CD4-positive, alpha-beta memory T cell (primary cell): ENCODE measurements around the gene TBXAS1. TPM values are rescaled to one million over a fixed set of nuclear protein-coding genes. Genes with fewer than 3 reads are reported as not detected.

Source experiments
- CTCF ChIA-PET: fragments of 350-600 bp; sonication (Branson Sonifier 250); formaldehyde crosslinking; loops from one replicate; lab custom pipeline; 2021; ENCODE audit warnings: inconsistent platforms; ENCODE audit not compliant: partially characterized antibody; lab: Charles Lee
- POLR2A ChIA-PET: fragments of 350-600 bp; sonication (Branson Sonifier 250); formaldehyde crosslinking; loops from one replicate; lab custom pipeline; 2021; ENCODE audit not compliant: partially characterized antibody; lab: Charles Lee
- DNase-seq, 5 donors: peaks; one replicate each; pipeline versions ENCODE4 v3.0.0 to v3.0.0-alpha.2; 2020 to 2022; ENCODE audit warnings: mixed read lengths in 1 of 5
- H3K27ac ChIP-seq: one replicate; pipeline ENCODE4 v1.7.0; 2013; ENCODE audit warnings: low read depth, low read length
- H3K27me3 ChIP-seq: 2 replicates; pipeline ENCODE4 v1.7.0; 2013; ENCODE audit warnings: mild to moderate bottlenecking, low read length, moderate library complexity; ENCODE audit not compliant: insufficient read depth
- H3K36me3 ChIP-seq: 2 replicates; pipeline ENCODE4 v1.7.0; 2013; ENCODE audit warnings: mild to moderate bottlenecking, low read length, moderate library complexity; ENCODE audit not compliant: insufficient read depth
- H3K4me1 ChIP-seq: 2 replicates; pipeline ENCODE4 v1.7.0; 2013; ENCODE audit warnings: mild to moderate bottlenecking, low read length, moderate library complexity; ENCODE audit not compliant: insufficient read depth
- H3K4me3 ChIP-seq, 2 donors: one replicate each; pipeline ENCODE4 v1.7.0; 2013; ENCODE audit warnings: low read length in 2 of 2, mild to moderate bottlenecking in 1 of 2
- H3K9me3 ChIP-seq, 2 donors: one replicate each; pipeline ENCODE4 v1.7.0; 2013; ENCODE audit warnings: low read length in 2 of 2, control low read depth in 1 of 2; ENCODE audit not compliant: control insufficient read depth in 1 of 2
- H3K27ac Mint-ChIP-seq, 7 donors: one replicate each; pipeline ENCODE4 v1.8.0; 2020 to 2021; ENCODE audit warnings: mixed read lengths in 7 of 7, mild to moderate bottlenecking in 6 of 7, inconsistent platforms in 3 of 7, moderate library complexity in 3 of 7
- H3K27me3 Mint-ChIP-seq, 2 donors: one replicate each; pipeline ENCODE4 v1.8.0; 2020 to 2021; ENCODE audit warnings: mixed read lengths in 2 of 2
- H3K36me3 Mint-ChIP-seq, 2 donors: one replicate each; pipeline ENCODE4 v1.8.0; 2020 to 2021; ENCODE audit warnings: mixed read lengths in 2 of 2, inconsistent platforms in 1 of 2, mild to moderate bottlenecking in 1 of 2
- H3K4me1 Mint-ChIP-seq, 4 donors: one replicate each; pipeline ENCODE4 v1.8.0; 2020 to 2021; ENCODE audit warnings: mixed read lengths in 4 of 4, mild to moderate bottlenecking in 1 of 4
- H3K4me3 Mint-ChIP-seq, 8 donors: one replicate each; pipeline ENCODE4 v1.8.0; 2020 to 2021; ENCODE audit warnings: mixed read lengths in 8 of 8, mild to moderate bottlenecking in 7 of 8, moderate library complexity in 6 of 8, inconsistent platforms in 3 of 8
- H3K9me3 Mint-ChIP-seq, 8 donors: one replicate each; pipeline ENCODE4 v1.8.0; 2020 to 2021; ENCODE audit warnings: mixed read lengths in 8 of 8, mild to moderate bottlenecking in 5 of 8, inconsistent platforms in 3 of 8, moderate library complexity in 1 of 8
- intact Hi-C: fragments of 100-400 bp; cut with micrococcal nuclease; formaldehyde crosslinking; loops from one replicate; pipeline ENCODE4 v1.15.1; 2023
- polyA plus RNA-seq, 2 donors: library from polyadenylated mRNA; unstranded; fragments of 300-500 nt; fragmentation: Illumina TruSeq; gene quantifications; one replicate each; pipeline ENCODE4 v1.2.3, GENCODE V29; 2021
- total RNA-seq, 2 experiments: library from RNA; stranded (reverse); gene quantifications; one replicate each; pipeline ENCODE4 v1.2.3, GENCODE V29; 2021

Gene TBXAS1
- total and polyA plus RNA-seq, 4 experiments from 2014 or later: 16.6 to 20.1 (median 18.9) TPM

DNA sequence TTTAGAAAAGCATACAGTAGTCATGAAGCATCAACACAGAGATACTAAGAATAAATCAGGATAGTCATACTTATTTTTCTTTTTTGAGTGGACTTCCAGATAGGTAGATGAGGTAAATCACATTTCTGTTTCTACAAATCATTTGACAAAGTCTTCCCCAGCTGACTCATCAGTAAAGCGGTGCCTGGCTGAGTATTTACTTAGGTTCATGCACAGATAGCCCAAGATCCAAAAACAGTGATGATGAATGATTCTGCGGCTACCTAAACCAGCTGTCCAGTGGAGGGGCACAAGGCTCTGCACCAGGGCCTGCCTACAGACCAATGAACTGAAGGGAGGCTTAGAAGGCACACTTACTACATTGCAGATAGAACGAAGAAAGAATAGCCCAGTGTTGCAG, 120.6 kb downstream of the TBXAS1 start:
- H3K4me1 ChIP-seq: no peaks in the 10 kb centered on the region
- peaks cover 3 to 6% of the 10 kb centered on the region in 2 donors for H3K27me3 Mint-ChIP-seq
- no peak overlapping the region for H3K4me3 Mint-ChIP-seq
- CTCF ChIA-PET: no interaction called here
- H3K9me3 Mint-ChIP-seq: peaks cover 0 to 27% (median 18%) of the 10 kb centered on the region in 8 donors
- no peak for DNase-seq
- no peak overlapping the region for H3K4me3 ChIP-seq
- intact Hi-C loops: no loop called here
- no peak overlapping the region for H3K27ac ChIP-seq
- peaks cover 9 to 24% of the 10 kb centered on the region in 2 donors for H3K36me3 Mint-ChIP-seq
- no peak overlapping the region for H3K27ac Mint-ChIP-seq
- H3K27me3 ChIP-seq: no peaks in the 10 kb centered on the region
- no peaks in the 10 kb centered on the region for H3K4me1 Mint-ChIP-seq
- H3K36me3 ChIP-seq: no peaks in the 10 kb centered on the region
- POLR2A ChIA-PET: no interaction called here
- no peaks in the 10 kb centered on the region for H3K9me3 ChIP-seq

DNA sequence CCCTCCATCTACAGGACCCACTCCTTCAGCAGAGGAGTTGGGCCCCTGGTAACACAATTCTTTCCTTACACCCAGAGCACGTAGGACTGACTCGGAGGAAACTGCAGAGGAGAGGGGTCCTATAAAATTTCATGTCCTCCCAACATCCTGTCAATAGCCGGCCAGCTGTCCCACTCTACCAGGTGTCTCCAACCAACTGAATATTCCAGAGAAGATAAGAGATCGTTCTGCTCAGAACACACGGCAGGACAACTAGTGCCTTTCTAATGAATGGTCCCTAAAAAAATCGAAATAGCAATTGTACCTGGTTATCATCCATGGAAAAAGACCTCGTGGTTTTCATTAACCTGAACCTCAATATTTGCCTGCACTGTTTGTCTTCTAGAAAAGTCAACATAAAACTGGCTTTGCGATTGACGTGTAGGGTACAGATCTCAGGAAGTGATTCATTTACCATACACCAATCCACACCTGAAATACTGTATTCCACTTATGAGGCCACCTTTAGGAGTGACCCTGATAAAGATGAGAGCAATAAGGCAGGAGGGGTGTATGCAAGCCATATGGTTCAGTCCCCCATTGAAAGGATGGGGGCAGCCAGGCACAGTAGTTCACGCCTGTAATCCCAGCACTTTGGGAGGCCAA, 121.9 kb downstream of the TBXAS1 start:
- peaks cover 0 to 3% of the 10 kb centered on the region in 2 donors for H3K27me3 Mint-ChIP-seq
- ChIA-PET POLR2A (interaction anchor here (0.7 kb wide), 2 partner anchors 39 to 194 kb away, joined by 3 read pairs; no protein-coding TSS in a partner anchor), CTCF (no interaction called here)
- DNase-seq: no peak
- peaks cover 0 to 13% (median 8%) of the 10 kb centered on the region in 8 donors for H3K9me3 Mint-ChIP-seq
- Histone ChIP-seq H3K27me3 (no peaks in the 10 kb centered on the region), H3K36me3 (no peaks in the 10 kb centered on the region), H3K9me3 (no peaks in the 10 kb centered on the region), H3K4me1 (no peaks in the 10 kb centered on the region), H3K27ac (no peak overlapping the region), H3K4me3 (no peak overlapping the region)
- peaks cover 0 to 12% of the 10 kb centered on the region in 2 donors for H3K36me3 Mint-ChIP-seq
- no peaks in the 10 kb centered on the region for H3K4me1 Mint-ChIP-seq
- H3K27ac Mint-ChIP-seq: no peak overlapping the region
- intact Hi-C loops: no loop called here
- H3K4me3 Mint-ChIP-seq: no peak overlapping the region

DNA sequence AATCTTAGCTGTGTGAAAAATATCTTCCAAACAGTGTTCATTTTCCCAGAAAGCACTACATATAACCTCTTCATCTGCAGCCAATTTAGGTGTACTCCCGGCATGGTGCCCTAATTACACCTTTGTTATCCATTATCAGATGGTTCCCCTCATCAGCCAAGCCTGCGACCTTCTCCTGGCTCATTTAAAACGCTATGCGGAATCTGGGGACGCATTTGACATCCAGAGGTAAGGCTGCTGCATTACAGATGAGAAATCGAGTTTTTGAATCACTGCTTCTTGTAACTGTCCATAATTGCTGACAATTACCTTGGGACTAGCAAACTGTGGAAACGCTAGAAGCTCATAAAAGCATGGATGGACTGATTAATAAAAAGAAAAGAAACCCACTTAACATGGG, 124.2 kb downstream of the TBXAS1 start:
- POLR2A ChIA-PET: no interaction called here
- Histone ChIP-seq H3K36me3 (no peaks in the 10 kb centered on the region), H3K4me1 (no peaks in the 10 kb centered on the region), H3K9me3 (no peaks in the 10 kb centered on the region), H3K4me3 (no peak overlapping the region), H3K27ac (no peak overlapping the region), H3K27me3 (no peaks in the 10 kb centered on the region)
- no peak for DNase-seq
- no peaks in the 10 kb centered on the region for H3K27me3 Mint-ChIP-seq
- intact Hi-C loops: no loop called here
- CTCF ChIA-PET: no interaction called here
- H3K9me3 Mint-ChIP-seq: peaks cover 0 to 5% (median 0%) of the 10 kb centered on the region in 8 donors
- H3K4me1 Mint-ChIP-seq: no peaks in the 10 kb centered on the region
- peaks cover 0 to 3% of the 10 kb centered on the region in 2 donors for H3K36me3 Mint-ChIP-seq
- H3K4me3 Mint-ChIP-seq: no peak overlapping the region
- no peak overlapping the region for H3K27ac Mint-ChIP-seq

DNA sequence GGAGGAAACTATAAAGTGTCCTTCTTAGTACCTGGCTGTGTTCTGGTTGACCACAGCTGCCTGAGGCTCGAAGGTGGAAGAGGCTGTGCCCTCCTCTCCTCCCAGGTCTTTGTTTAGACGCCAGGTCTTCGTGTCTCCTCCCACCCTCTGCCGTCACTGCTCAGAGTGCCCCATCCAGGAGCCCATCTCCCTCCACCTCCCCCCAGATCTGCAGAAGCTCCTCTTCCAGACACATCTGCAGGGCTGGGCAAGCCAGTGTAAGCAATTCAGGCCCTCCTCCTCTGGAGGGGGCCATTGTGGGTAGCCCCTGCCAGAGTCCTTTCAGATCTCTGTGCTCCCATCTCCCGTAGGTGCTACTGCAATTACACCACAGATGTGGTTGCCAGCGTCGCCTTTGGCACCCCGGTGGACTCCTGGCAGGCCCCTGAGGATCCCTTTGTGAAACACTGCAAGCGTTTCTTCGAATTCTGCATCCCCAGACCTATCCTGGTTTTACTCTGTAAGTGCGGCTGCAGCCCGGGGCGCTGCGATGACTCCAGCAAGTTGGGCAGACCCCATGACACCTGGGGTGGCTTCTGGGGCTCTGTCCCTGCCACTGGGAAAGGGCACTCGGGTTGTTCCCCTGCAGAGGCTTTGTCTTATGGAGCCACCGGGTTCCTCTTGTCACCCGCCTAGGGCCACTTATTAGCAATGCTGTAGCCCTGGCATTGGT, 126.2 kb downstream of the TBXAS1 start:
- ChIA-PET CTCF (no interaction called here), POLR2A (no interaction called here)
- Mint-ChIP-seq H3K9me3 (peaks cover 0 to 2% (median 0%) of the 10 kb centered on the region in 8 donors), H3K4me1 (no peaks in the 10 kb centered on the region), H3K27ac (no peak overlapping the region), H3K36me3 (peaks cover 0 to 3% of the 10 kb centered on the region in 2 donors), H3K27me3 (no peaks in the 10 kb centered on the region), H3K4me3 (no peak overlapping the region)
- Histone ChIP-seq H3K36me3 (no peaks in the 10 kb centered on the region), H3K4me1 (no peaks in the 10 kb centered on the region), H3K4me3 (no peak overlapping the region), H3K27ac (no peak overlapping the region), H3K9me3 (no peaks in the 10 kb centered on the region), H3K27me3 (no peaks in the 10 kb centered on the region)
- intact Hi-C loops: no loop called here
- no peak for DNase-seq

DNA sequence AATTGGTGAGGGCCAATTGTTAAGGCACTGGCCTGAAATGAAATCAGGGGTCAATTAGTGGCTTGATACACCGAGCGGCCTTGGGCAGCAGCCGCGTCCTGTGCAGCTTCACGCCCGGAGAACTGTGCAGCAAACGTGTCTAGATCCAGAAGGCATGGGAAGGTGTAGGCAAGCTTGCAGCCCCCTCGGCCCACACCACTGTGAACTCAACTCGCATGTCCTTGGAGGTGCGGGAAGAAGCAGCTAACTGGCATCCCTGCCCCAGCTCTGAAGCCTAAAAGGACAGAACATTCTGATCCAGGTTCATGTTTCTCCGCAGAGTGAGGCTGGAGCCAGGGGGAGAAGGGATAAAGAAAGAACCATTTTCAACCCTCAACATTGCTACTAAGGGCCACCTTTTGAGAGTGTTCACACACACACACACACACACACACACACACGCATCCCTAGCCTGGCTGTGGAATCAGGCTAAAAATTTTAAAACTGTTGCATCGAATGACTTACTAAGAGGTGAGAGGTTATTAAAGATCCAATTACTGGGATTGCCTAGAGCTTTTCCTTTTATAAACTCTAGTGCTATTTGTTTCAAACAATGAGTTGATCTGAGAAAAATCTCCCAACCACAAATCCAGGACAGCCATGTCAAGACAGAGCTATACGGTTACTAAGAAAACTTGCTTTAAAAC, 129.7 kb downstream of the TBXAS1 start:
- Mint-ChIP-seq H3K36me3 (peaks cover 13 to 15% of the 10 kb centered on the region in 2 donors), H3K4me1 (no peaks in the 10 kb centered on the region), H3K9me3 (no peaks in the 10 kb centered on the region), H3K27ac (no peak overlapping the region), H3K27me3 (no peaks in the 10 kb centered on the region), H3K4me3 (no peak overlapping the region)
- ChIA-PET CTCF (no interaction called here), POLR2A (no interaction called here)
- no peak overlapping the region for H3K27ac ChIP-seq
- H3K9me3 ChIP-seq: no peaks in the 10 kb centered on the region
- H3K4me3 ChIP-seq: no peak overlapping the region
- intact Hi-C loops: no loop called here
- no peaks in the 10 kb centered on the region for H3K4me1 ChIP-seq
- no peaks in the 10 kb centered on the region for H3K27me3 ChIP-seq
- H3K36me3 ChIP-seq: no peaks in the 10 kb centered on the region
- no peak for DNase-seq

DNA sequence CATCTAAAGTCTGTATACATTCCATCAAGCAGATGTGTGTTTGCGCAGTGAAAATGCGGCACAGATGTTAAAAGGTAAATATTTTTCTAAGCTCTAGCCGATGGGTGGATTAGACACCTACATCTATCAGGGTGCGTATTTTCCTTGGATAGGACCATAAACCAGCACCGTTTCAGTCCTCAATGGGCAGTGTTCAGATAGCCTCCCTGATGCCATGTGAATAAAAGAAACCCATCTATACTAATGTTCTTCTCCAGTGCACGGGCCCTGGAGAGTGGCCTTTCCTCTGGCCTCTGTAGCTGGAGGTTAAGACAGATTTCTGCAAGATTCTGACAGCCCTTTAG, 130.2 kb downstream of the TBXAS1 start:
- ChIA-PET POLR2A (no interaction called here), CTCF (no interaction called here)
- Histone ChIP-seq H3K4me3 (no peak overlapping the region), H3K27me3 (no peaks in the 10 kb centered on the region), H3K27ac (no peak overlapping the region), H3K36me3 (no peaks in the 10 kb centered on the region), H3K4me1 (no peaks in the 10 kb centered on the region), H3K9me3 (no peaks in the 10 kb centered on the region)
- Mint-ChIP-seq H3K27ac (no peak overlapping the region), H3K36me3 (peaks cover 13 to 16% of the 10 kb centered on the region in 2 donors), H3K27me3 (no peaks in the 10 kb centered on the region), H3K9me3 (no peaks in the 10 kb centered on the region), H3K4me3 (no peak overlapping the region), H3K4me1 (no peaks in the 10 kb centered on the region)
- intact Hi-C loops: no loop called here
- no peak for DNase-seq

DNA sequence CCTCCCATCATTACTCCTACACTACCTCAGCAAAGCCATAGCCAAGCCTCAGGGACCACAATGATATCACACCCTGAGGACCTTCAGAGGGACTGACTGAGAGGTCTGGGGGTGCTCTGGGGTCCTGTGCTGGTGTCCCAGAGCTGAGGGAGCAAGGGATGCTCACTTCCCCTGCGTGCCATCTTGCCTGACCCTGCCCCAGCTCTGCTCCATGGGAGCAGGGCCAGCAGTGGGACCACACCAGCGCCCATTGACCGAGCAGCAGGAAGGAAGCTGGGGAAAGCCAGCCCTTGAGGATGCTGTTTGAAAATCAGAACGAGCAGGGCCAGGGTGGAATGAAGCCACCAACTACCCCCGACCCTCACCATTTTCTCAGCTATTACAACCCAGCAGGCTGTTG, 130.7 kb downstream of the TBXAS1 start:
- H3K36me3 Mint-ChIP-seq: peaks cover 14 to 16% of the 10 kb centered on the region in 2 donors
- H3K9me3 Mint-ChIP-seq: no peaks in the 10 kb centered on the region
- no peak overlapping the region for H3K27ac Mint-ChIP-seq
- Histone ChIP-seq H3K27me3 (no peaks in the 10 kb centered on the region), H3K36me3 (no peaks in the 10 kb centered on the region), H3K4me3 (no peak overlapping the region), H3K9me3 (no peaks in the 10 kb centered on the region), H3K4me1 (no peaks in the 10 kb centered on the region), H3K27ac (no peak overlapping the region)
- no peaks in the 10 kb centered on the region for H3K4me1 Mint-ChIP-seq
- H3K4me3 Mint-ChIP-seq: no peak overlapping the region
- no peak for DNase-seq
- CTCF ChIA-PET: no interaction called here
- POLR2A ChIA-PET: no interaction called here
- intact Hi-C loops: no loop called here
- H3K27me3 Mint-ChIP-seq: no peaks in the 10 kb centered on the region
